Measurements from ENCODE around the gene DLG4.

The DLG4 gene

GRCh38 chr17:7254511-7254910 lies 34.9 kb upstream of the DLG4 start:
- TF ChIP-seq, protein P1, sequence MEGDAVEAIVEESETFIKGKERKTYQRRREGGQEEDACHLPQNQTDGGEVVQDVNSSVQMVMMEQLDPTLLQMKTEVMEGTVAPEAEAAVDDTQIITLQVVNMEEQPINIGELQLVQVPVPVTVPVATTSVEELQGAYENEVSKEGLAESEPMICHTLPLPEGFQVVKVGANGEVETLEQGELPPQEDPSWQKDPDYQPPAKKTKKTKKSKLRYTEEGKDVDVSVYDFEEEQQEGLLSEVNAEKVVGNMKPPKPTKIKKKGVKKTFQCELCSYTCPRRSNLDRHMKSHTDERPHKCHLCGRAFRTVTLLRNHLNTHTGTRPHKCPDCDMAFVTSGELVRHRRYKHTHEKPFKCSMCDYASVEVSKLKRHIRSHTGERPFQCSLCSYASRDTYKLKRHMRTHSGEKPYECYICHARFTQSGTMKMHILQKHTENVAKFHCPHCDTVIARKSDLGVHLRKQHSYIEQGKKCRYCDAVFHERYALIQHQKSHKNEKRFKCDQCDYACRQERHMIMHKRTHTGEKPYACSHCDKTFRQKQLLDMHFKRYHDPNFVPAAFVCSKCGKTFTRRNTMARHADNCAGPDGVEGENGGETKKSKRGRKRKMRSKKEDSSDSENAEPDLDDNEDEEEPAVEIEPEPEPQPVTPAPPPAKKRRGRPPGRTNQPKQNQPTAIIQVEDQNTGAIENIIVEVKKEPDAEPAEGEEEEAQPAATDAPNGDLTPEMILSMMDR (IDR thresholded peaks at IDR 0.05; ENCODE audit: borderline replicate concordance, control extremely low read depth, extremely low read depth, insufficient read depth, missing control alignments), result no peak
- in situ Hi-C loops (cut with MboI; ENCODE audit: low sequenced_read_pairs, unreplicated experiment), result no loop called here
- no peak for DNase-seq (ENCODE audit: low spot score)

GRCh38 chr17:7253082-7253481 lies 33.4 kb upstream of the DLG4 start:
- no peak for DNase-seq (ENCODE audit: low spot score)
- in situ Hi-C loops (cut with MboI; ENCODE audit: low sequenced_read_pairs, unreplicated experiment), result no loop called here
- TF ChIP-seq, protein P1 (IDR thresholded peaks at IDR 0.05; ENCODE audit: borderline replicate concordance, control extremely low read depth, extremely low read depth, insufficient read depth, missing control alignments), result no peak

GRCh38 chr17:7252176-7253043 lies 32.8 kb upstream of the DLG4 start, which contains the start of gene ELP5:
Gene ELP5, plus strand, starts transcription at chr17:7252215. Its CDS starts 336 bp downstream, at chr17:7252551.
- TF ChIP-seq, protein P1 (IDR thresholded peaks at IDR 0.05; ENCODE audit: borderline replicate concordance, control extremely low read depth, extremely low read depth, insufficient read depth, missing control alignments), result peak; percentile 54
- in situ Hi-C loops (cut with MboI; ENCODE audit: low sequenced_read_pairs, unreplicated experiment), result no loop called here
- peak; percentile 97 for DNase-seq (ENCODE audit: low spot score)

DNA sequence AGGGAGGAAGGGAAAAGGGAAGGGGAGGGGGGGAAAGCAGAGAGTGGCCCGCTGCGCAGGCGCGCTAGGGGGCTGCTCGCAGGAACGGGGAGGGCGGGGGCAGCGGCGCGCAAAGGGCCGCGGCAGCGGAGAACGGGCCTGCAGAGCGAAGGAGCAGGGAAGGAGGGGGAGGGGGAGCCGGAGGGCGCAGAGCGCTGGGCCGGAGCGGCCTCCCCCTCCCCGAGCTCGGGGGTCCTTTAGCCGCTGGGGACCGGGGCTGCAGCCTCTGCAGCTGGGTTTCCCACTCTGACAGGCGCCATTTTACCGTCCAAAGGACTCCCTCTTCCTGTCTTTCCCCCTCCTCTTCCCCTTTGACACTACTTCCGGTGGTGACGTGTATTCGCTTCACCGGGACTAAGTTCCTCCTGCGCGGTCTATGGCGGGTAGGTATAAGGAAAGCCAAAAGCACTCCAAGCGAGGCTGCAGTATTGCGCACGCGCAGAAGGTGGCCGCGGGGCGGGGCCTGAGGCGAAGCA lies 32.1 kb upstream of the DLG4 start, which contains the start of gene CTDNEP1:
CTDNEP1 (minus strand) TSS at position 74 of the 515 bp plus-strand sequence. CDS start 438 bp downstream, outside the sequence.
- in situ Hi-C loops (cut with MboI; ENCODE audit: low sequenced_read_pairs, unreplicated experiment), result no loop called here
- TF ChIP-seq, protein P1 (IDR thresholded peaks at IDR 0.05; ENCODE audit: borderline replicate concordance, control extremely low read depth, extremely low read depth, insufficient read depth, missing control alignments), result no peak
- peak; percentile 80 for DNase-seq (ENCODE audit: low spot score)

DNA sequence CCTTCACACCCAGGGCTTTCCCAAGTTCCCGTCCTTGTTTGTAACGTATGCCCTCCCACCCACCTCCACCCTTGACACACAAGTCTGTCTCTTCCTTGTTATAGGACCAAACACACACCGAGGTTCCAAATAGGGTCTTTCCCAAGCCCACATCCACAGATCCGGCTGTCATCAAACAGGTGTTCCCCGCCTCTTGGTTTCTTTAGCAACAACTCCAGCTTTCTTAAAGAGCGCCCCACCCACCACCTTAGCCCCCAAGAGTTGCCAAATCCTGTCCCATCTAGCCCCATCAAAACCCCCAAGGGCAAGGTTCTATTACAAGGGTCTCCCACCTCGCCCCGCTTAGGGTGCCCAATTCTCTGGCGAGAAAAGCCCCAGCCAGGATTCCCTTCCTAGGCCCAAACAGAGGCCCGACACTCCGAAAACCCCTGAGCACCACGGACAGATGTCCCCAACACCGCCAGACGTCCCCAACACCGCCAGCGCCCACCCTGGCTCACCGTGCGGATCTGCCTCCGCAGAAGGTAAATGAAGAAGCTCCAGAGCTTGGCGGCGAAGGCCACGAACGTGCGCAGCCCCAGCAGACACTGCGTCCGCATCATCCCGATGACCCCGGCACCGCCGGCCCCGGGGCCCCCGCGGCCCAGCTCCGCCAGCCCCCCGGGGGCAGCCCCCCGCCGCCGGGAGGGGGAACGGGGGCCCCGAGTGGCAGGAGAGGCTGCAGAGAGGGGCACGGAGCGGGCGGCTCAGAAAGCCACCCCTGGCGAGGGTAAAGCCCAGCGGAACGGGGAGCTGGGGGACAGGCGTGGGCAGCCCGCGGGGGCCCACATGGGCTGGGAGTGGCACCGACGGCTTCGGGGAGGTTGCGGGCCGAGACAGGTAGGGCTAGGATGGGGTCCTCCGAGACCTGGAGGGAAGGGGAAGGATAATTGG lies 31.3 kb upstream of the DLG4 start:
- DNase-seq (ENCODE audit: low spot score), result no peak
- TF ChIP-seq, protein P1 (IDR thresholded peaks at IDR 0.05; ENCODE audit: borderline replicate concordance, control extremely low read depth, extremely low read depth, insufficient read depth, missing control alignments), result no peak
- in situ Hi-C loops (cut with MboI; ENCODE audit: low sequenced_read_pairs, unreplicated experiment), result no loop called here

DNA sequence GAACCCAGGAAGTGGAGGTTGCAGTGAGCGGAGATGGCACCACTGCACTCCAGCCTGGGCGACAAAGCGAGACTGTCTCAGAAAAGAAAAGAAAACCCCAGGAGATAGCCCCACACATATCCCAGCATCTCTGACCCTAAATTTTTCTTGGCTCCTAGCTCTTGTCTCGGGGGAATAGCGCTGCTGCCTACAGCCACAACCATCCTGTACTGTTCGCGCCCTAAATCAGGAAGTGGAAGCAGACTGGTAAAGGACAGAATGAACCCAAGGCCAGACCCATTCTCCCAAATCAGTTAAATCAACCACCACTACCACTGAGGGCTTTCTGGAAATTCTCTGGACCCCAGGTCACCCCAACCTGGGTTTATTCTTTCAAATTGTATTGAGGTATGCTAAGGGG lies 30.2 kb upstream of the DLG4 start:
- TF ChIP-seq, protein P1 (IDR thresholded peaks at IDR 0.05; ENCODE audit: borderline replicate concordance, control extremely low read depth, extremely low read depth, insufficient read depth, missing control alignments), result no peak
- in situ Hi-C loops (cut with MboI; ENCODE audit: low sequenced_read_pairs, unreplicated experiment), result no loop called here
- no peak for DNase-seq (ENCODE audit: low spot score)

Data from GM13976 (cell line).